Mammary epithelial cell (primary cell): ENCODE data around the gene OR1A1.

ENCODE experiments used
- CTCF ChIP-seq, 2 donors: IDR thresholded peaks in 1 of 2; conservative IDR thresholded peaks in 1 of 2; 2 replicates each; pipeline ENCODE4 v1.5.1; 2011 to 2012; ENCODE audit warnings: inconsistent platforms in 2 of 2, low read length in 2 of 2, mild to moderate bottlenecking in 2 of 2, control low read depth in 1 of 2, low read depth in 1 of 2; ENCODE audit not compliant: insufficient read depth in 1 of 2; ENCODE audit errors: extremely low read depth in 1 of 2
- EZH2 ChIP-seq: IDR thresholded peaks from 2 replicates; pipeline ENCODE4 v1.6.1; 2012; ENCODE audit warnings: low read length, inconsistent platforms, borderline replicate concordance

- TF ChIP-seq CTCF (conservative IDR thresholded peaks at IDR 0.05 in 1 of 2, IDR thresholded peaks at IDR 0.05 in 1 of 2; ENCODE audit: extremely low read depth in 1 of 2, insufficient read depth in 1 of 2, low read depth in 1 of 2, low read length in 2 of 2) (no peak), EZH2 (no peak)
Observed at GRCh38 chr17:3256575-3256974, 49.1 kb downstream of the OR1A1 start.
